Cardiac muscle cell (in vitro differentiated cells and primary cell): ENCODE results near the gene GIPC3. TPM values are rescaled to one million over a fixed set of nuclear protein-coding genes. Genes with fewer than 3 reads are reported as not detected.

Experiments
- DNase-seq, 2 donors: peaks; one replicate each; pipeline versions ENCODE4 v3.0.0 to v3.0.0-alpha.2; 2010 to 2017; ENCODE audit warnings: low read depth in 1 of 2, low spot score in 1 of 2
- H3K27ac ChIP-seq: fragments of 200-600 bp; sonication (generic); 2 replicates; pipeline ENCODE4 v1.5.1; 2016
- H3K27me3 ChIP-seq: fragments of 200-600 bp; sonication (generic); 2 replicates; pipeline ENCODE4 v1.6.0; 2016; ENCODE audit warnings: control low read depth
- H3K36me3 ChIP-seq: fragments of 200-600 bp; sonication (generic); 2 replicates; pipeline ENCODE4 v1.5.1; 2016; ENCODE audit warnings: control low read depth
- H3K4me1 ChIP-seq: fragments of 200-600 bp; sonication (generic); 2 replicates; pipeline ENCODE4 v1.8.1; 2017; ENCODE audit warnings: low read depth, mild to moderate bottlenecking, mixed run types
- H3K4me3 ChIP-seq: fragments of 200-600 bp; sonication (generic); 2 replicates; pipeline ENCODE4 v1.5.1; 2016; ENCODE audit warnings: mild to moderate bottlenecking
- H3K9me3 ChIP-seq: fragments of 200-600 bp; sonication (generic); 2 replicates; pipeline ENCODE4 v1.5.1; 2017; ENCODE audit warnings: low read depth, mild to moderate bottlenecking, control low read depth
- polyA plus RNA-seq: library from polyadenylated mRNA; unstranded; fragments of >200 nt; fragmentation: Nextera tagmentation; extraction: Ambion mirVana; gene quantifications from 2 replicates; pipeline ENCODE4 v1.2.1, GENCODE V29; 2016
- total RNA-seq: library from RNA; depleted of rRNA; stranded (reverse); fragments of >200 nt; gene quantifications from 2 replicates; pipeline ENCODE4 v1.2.3, GENCODE V29; 2016
- TF ChIP-seq, protein P1 (sequence below): IDR thresholded peaks from 2 replicates; pipeline ENCODE4 v1.5.1; 2012; ENCODE audit warnings: low read depth, mild to moderate bottlenecking, low read length

Gene GIPC3
- total and polyA plus RNA-seq, 2 experiments from 2014 or later = 0.13 to 0.54 TPM

DNA sequence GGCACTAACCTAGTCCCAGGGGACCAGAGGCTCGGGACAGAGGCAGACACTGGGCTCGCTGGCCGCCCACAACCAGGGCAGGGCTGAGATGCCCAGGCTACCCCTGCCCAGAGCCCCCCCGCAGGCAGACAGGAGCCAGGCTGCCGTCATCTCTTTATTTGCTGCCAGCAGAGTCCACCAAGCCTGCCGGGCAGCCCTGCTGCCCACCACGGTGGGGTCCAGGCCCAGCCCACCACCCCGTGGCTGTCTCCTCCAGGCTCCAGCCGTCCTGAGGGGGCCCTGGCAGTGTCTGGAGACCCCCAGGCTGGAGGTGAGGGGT lies 41.3 kb upstream of the GIPC3 start:
- DNase-seq = no peak
- Histone ChIP-seq H3K4me1 (no peaks in the 10 kb centered on the region), H3K9me3 (no peaks in the 10 kb centered on the region), H3K36me3 (no peaks in the 10 kb centered on the region), H3K27me3 (no peaks in the 10 kb centered on the region), H3K4me3 (no peak overlapping the region), H3K27ac (no peak overlapping the region)
- TF ChIP-seq, protein P1, sequence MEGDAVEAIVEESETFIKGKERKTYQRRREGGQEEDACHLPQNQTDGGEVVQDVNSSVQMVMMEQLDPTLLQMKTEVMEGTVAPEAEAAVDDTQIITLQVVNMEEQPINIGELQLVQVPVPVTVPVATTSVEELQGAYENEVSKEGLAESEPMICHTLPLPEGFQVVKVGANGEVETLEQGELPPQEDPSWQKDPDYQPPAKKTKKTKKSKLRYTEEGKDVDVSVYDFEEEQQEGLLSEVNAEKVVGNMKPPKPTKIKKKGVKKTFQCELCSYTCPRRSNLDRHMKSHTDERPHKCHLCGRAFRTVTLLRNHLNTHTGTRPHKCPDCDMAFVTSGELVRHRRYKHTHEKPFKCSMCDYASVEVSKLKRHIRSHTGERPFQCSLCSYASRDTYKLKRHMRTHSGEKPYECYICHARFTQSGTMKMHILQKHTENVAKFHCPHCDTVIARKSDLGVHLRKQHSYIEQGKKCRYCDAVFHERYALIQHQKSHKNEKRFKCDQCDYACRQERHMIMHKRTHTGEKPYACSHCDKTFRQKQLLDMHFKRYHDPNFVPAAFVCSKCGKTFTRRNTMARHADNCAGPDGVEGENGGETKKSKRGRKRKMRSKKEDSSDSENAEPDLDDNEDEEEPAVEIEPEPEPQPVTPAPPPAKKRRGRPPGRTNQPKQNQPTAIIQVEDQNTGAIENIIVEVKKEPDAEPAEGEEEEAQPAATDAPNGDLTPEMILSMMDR = no peak

DNA sequence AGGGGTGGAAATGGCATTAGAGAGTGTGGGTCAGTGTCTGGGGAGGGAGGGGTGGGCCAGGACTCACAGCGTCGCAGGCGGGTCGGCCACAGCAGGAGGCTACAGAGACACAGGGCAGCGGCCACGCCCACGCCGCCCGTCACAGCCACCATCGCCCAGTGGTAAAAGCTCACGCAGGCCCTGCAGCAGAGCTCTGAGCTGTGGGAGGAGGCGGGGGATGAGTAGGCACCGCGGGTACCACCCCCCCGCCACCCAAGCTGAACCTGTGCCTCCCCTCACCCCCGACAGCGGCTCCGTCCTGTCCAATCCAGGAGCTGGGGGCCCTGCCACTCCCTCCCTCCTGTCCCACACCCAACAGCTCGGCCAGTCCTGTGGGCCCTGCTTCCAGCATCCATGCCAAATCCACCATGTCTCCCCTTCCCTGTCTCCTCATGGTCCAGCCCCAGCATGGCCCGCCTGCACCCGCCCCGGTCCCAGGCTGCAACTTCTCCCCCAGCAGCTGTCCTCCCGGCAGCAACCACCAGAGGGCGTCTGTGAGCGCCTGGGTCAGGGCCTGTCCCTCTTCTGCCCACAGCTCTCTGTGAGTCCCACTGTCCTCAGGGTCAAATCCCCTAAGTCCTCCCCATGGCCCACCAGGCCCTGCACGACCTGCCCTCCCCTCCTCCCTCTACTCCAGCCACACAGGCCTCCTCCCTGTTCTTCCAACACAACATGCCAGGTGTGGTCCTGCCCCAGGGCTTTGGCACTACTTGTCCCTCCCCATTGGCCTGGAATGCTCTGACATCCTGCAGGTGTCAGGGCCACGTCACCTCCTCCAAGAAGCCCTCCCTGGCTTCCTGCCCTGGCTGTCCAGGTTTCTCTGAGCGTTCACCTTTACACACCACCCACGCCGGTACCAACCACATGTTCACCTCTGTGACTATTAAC lies 40.3 kb upstream of the GIPC3 start:
- peak; percentile 55 to 58 for DNase-seq
- Histone ChIP-seq H3K4me3 (no peak overlapping the region), H3K4me1 (no peaks in the 10 kb centered on the region), H3K9me3 (no peaks in the 10 kb centered on the region), H3K36me3 (no peaks in the 10 kb centered on the region), H3K27ac (no peak overlapping the region), H3K27me3 (no peaks in the 10 kb centered on the region)
- TF ChIP-seq, protein P1 = peak; percentile 89

DNA sequence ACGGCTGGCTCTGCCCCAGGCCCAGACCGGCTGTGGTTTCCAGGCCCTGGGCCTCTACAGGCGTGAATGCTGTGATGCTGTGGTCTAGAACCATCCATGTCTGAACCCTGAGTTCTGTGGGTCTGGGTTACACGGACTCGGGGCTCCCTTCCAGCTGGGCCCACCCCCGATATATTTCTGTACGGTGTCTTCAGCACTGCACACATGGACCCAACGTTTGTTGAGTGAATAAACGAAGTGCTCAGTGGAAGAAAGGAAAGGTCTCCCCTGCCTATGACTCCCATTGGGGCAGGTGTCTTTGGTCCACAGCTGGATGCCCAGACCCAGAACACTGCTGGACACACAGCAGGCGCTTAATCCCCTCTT lies 39.6 kb upstream of the GIPC3 start:
- Histone ChIP-seq H3K9me3 (no peaks in the 10 kb centered on the region), H3K27me3 (no peaks in the 10 kb centered on the region), H3K4me3 (no peak overlapping the region), H3K36me3 (no peaks in the 10 kb centered on the region), H3K4me1 (no peaks in the 10 kb centered on the region), H3K27ac (no peak overlapping the region)
- no peak for DNase-seq
- TF ChIP-seq, protein P1 = no peak

DNA sequence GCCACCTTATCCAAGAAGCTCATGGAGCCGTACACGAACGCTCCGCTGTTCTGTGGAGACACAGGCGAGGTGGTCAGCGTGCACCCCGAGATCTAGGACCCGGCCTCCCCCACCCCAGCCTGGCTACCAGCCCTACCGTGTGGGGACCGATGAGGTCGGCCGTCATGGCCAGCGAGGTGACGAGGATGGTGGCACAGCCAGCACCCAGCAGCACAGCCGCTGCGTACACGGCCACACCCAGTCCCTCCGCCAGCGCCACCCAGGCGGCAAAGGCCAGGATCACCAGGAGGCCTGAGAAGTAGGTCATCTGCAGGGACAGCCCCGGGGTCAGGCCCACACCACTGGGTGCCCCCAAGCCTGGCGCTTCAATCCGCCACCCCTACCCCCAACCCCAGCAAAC lies 39.2 kb upstream of the GIPC3 start:
- no peak for DNase-seq
- Histone ChIP-seq H3K4me3 (no peak overlapping the region), H3K9me3 (no peaks in the 10 kb centered on the region), H3K27ac (no peak overlapping the region), H3K4me1 (no peaks in the 10 kb centered on the region), H3K27me3 (no peaks in the 10 kb centered on the region), H3K36me3 (no peaks in the 10 kb centered on the region)
- TF ChIP-seq, protein P1 = no peak

DNA sequence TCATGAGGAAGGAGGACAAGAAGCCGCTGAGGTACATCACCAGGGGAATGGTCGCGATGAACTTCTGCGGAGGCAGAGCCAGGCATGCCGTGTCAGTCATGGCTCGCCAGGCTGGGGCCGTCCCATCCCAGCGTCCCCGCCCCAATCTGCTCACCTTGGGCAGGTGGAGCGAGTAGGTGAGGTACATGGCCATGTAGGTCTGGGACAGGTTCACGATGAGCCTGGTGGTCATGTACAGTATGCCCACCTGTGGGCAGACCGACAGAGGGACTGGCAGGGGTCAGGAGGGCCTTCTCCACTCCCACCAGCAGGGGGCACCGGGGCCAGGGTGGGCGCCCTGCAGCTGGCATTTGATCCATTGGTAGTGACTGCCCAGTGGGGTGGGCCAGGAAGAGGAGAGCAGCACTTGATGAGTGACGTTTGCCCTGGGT lies 38.0 kb upstream of the GIPC3 start:
- TF ChIP-seq, protein P1 = peak; percentile 59
- H3K27me3 ChIP-seq = no peaks in the 10 kb centered on the region
- no peak overlapping the region for H3K4me3 ChIP-seq
- DNase-seq = no peak
- no peak overlapping the region for H3K27ac ChIP-seq
- no peaks in the 10 kb centered on the region for H3K4me1 ChIP-seq
- no peaks in the 10 kb centered on the region for H3K9me3 ChIP-seq
- H3K36me3 ChIP-seq = no peaks in the 10 kb centered on the region
